ENCODE measurements around the gene WDR91. TPM values are rescaled to one million over a fixed set of nuclear protein-coding genes. Genes with fewer than 3 reads are reported as not detected.

WDR91 gene
- total and polyA plus RNA-seq, 2 donors (not counting 3 experiments of a cell fraction or from before 2014, with no cell fraction given), result 6.7 to 7.0 TPM

DNA sequence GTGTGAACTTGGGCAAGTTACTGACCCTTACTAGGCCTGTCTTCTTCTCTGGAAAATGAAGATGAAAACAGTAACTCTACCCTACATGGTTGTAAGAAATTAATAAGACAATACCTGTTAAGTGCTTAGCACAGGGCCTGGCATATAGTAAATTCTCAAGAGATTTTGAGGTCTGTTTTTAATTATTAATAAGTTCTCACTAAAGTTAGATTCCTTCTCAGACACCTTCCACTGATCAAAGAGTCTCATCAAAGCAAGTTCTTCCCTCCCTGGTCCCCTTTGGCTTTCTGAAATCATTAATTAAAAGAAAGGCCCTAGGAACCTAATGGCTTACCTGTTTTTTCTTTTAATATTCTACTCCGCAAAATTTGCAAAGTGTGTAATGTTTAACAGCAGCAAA, 58.9 kb downstream of the WDR91 start:
- ChIA-PET POLR2A (no interaction called here), CTCF (no interaction called here)
- no peaks in the 10 kb centered on the region for H3K9me1 ChIP-seq (replicated peaks; ENCODE audit: control insufficient read depth, extremely low read depth, insufficient read depth, low read length)
- no peaks in the 10 kb centered on the region for H4K20me1 ChIP-seq (replicated peaks; ENCODE audit: control insufficient read depth, extremely low read depth, insufficient read depth, low read length)
- intact Hi-C loops (cut with micrococcal nuclease), result no loop called here
- DNase-seq (ENCODE audit: low read depth, low spot score) (no peak), FAIRE-seq (no peak)
- TF ChIP-seq, protein P1, sequence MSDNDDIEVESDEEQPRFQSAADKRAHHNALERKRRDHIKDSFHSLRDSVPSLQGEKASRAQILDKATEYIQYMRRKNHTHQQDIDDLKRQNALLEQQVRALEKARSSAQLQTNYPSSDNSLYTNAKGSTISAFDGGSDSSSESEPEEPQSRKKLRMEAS (IDR thresholded peaks at IDR 0.05; ENCODE audit: insufficient read depth, insufficient read length), result no peak
- TF ChIP-seq MYC (IDR thresholded peaks at IDR 0.05; ENCODE audit: low read depth, low read length) (no peak), JUN (IDR thresholded peaks at IDR 0.05; ENCODE audit: borderline replicate concordance, insufficient read depth, insufficient read length, low read depth) (no peak), POLR2A (IDR thresholded peaks at IDR 0.05; ENCODE audit: low read depth, low read length) (no peak), GATA2 (IDR thresholded peaks at IDR 0.05; ENCODE audit: insufficient read depth, insufficient read length, low read depth, low read length) (no peak), POLR2AphosphoS5 (IDR thresholded peaks at IDR 0.05; ENCODE audit: insufficient read depth, low read depth, low read length) (no peak), FOS (IDR thresholded peaks at IDR 0.05; ENCODE audit: borderline replicate concordance, insufficient read depth, low read length) (no peak), EZH2 (IDR thresholded peaks at IDR 0.05; ENCODE audit: borderline replicate concordance, low read depth, low read length, severe bottlenecking) (no peak)
- TF ChIP-seq, protein P2, sequence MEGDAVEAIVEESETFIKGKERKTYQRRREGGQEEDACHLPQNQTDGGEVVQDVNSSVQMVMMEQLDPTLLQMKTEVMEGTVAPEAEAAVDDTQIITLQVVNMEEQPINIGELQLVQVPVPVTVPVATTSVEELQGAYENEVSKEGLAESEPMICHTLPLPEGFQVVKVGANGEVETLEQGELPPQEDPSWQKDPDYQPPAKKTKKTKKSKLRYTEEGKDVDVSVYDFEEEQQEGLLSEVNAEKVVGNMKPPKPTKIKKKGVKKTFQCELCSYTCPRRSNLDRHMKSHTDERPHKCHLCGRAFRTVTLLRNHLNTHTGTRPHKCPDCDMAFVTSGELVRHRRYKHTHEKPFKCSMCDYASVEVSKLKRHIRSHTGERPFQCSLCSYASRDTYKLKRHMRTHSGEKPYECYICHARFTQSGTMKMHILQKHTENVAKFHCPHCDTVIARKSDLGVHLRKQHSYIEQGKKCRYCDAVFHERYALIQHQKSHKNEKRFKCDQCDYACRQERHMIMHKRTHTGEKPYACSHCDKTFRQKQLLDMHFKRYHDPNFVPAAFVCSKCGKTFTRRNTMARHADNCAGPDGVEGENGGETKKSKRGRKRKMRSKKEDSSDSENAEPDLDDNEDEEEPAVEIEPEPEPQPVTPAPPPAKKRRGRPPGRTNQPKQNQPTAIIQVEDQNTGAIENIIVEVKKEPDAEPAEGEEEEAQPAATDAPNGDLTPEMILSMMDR (IDR thresholded peaks at IDR 0.05; ENCODE audit: extremely low read depth in 1 of 2, insufficient read depth in 1 of 2, low read depth in 1 of 2, low read length in 2 of 2), result no peak
- H3K36me3 ChIP-seq (ENCODE audit: control insufficient read depth in 2 of 2, extremely low read depth in 1 of 2, insufficient read depth in 2 of 2, low read length in 2 of 2), result no peaks in the 10 kb centered on the region
- H3K9me3 ChIP-seq (replicated peaks; ENCODE audit: control insufficient read depth, insufficient read depth, low read length), result no peaks in the 10 kb centered on the region
- no peaks in the 10 kb centered on the region for H3K27me3 ChIP-seq (ENCODE audit: control insufficient read depth in 2 of 2, insufficient read depth in 2 of 2, low read length in 2 of 2)
- no TSS peak for BruUV-seq (replicated peaks)
- H3K79me2 ChIP-seq (ENCODE audit: control insufficient read depth, insufficient read depth, low read length), result no peaks in the 10 kb centered on the region
- H3K27ac ChIP-seq (ENCODE audit: insufficient read depth, low read depth, low read length), result no peak overlapping the region
- H3K4me2 ChIP-seq (ENCODE audit: insufficient read depth, low read length), result no peak overlapping the region
- H3K4me1 ChIP-seq (ENCODE audit: control insufficient read depth, extremely low read depth, insufficient read depth, low read length), result peaks cover 32% of the 10 kb centered on the region
- H3K4me3 ChIP-seq (replicated peaks in 1 of 3; ENCODE audit: insufficient read depth in 1 of 3, low read depth in 1 of 3, low read length in 3 of 3), result no peak overlapping the region
- dilution Hi-C loops (cut with MboI; ENCODE audit: extremely low pct_ligation_motif_present, low sequenced_read_pairs), result no loop called here
- H3K9ac ChIP-seq (replicated peaks; ENCODE audit: extremely low read depth, insufficient read depth, low read length), result no peak overlapping the region
- no peak overlapping the region for H2AFZ ChIP-seq (ENCODE audit: low read depth, low read length)

Measured in endothelial cell of umbilical vein (primary cell).